NT2/D1 (cell line): ENCODE measurements around the gene BIN1.

Source experiments
- SUZ12 ChIP-seq: IDR thresholded peaks from 2 replicates; pipeline ENCODE4 v1.6.1; 2011; ENCODE audit not compliant: insufficient read length, insufficient read depth; ENCODE audit errors: extremely low read depth
- YY1 ChIP-seq: IDR thresholded peaks from 2 replicates; pipeline ENCODE4 v1.6.1; 2011; ENCODE audit not compliant: insufficient read length, insufficient read depth
- ZNF274 ChIP-seq: IDR thresholded peaks from 2 replicates; pipeline ENCODE4 v1.6.1; 2011; ENCODE audit warnings: mild to moderate bottlenecking, low read depth, low read length

DNA sequence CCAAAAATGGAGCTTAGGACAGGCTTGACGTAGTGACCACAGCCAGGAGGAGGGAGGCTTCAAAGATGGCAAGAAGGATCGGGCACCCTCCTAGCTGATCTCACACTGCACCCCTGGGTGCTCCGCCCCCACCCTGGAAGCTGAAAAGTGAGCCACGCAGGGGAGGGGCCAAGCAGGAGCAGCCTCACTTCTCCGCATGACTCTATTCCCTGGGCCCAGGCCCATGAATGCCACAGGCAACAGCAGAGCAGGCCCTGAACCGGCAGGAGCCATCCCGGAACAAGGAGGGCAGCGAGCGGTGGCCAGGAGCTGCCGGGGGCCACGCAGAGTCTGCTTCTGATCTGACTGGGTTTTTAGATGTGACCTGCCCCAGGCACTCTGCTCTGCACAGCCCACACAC lies 30.0 kb downstream of the BIN1 start:
- no peak for TF ChIP-seq YY1
- no peak for TF ChIP-seq SUZ12
- TF ChIP-seq ZNF274: no peak
